ENCODE data around the gene OR10H2. TPM values are rescaled to one million over a fixed set of nuclear protein-coding genes. Genes with fewer than 3 reads are reported as not detected.

The OR10H2 gene
- total RNA-seq = not detected in 2 replicates

GRCh38 chr19:15727724-15728123 lies at the start of gene OR10H2:
Gene OR10H2 (plus strand): TSS chr19:15728024. CDS start chr19:15728044, 20 bp downstream.

GRCh38 chr19:15737722-15738121 lies 9.9 kb downstream of the OR10H2 start, which contains the start of gene OR10H3:
Gene OR10H3 (plus strand): TSS chr19:15737985. CDS start chr19:15741393, 3,408 bp downstream.

Other genes starting within 250 kb of the OR10H2 start
- gene PGLYRP2, start 248.5 kb upstream of the OR10H2 start, total RNA-seq = not detected in 2 replicates
- gene CYP4F22, start 219.5 kb upstream of the OR10H2 start, total RNA-seq = not detected in 2 replicates
- gene CYP4F8, start 112.8 kb upstream of the OR10H2 start, total RNA-seq = not detected in 2 replicates
- not detected in 2 replicates for gene CYP4F3, start 87.1 kb upstream of the OR10H2 start, total RNA-seq
- gene CYP4F12, start 54.9 kb upstream of the OR10H2 start, total RNA-seq = 0.26 TPM in 1 of 2 replicates, not detected in the other
- gene OR10H3, start 10.0 kb downstream of the OR10H2 start, total RNA-seq = not detected in 2 replicates
- not detected in 2 replicates for gene OR10H5, start 59.6 kb downstream of the OR10H2 start, total RNA-seq
- gene OR10H1, start 87.6 kb downstream of the OR10H2 start, total RNA-seq = not detected in 2 replicates
- not detected in 2 replicates for gene CYP4F2, start 170.1 kb downstream of the OR10H2 start, total RNA-seq
- not detected in 2 replicates for gene CYP4F11, start 206.5 kb downstream of the OR10H2 start, total RNA-seq
- not detected in 2 replicates for gene OR10H4, start 221.0 kb downstream of the OR10H2 start, total RNA-seq